Epithelial cell of esophagus (primary cell): ENCODE data around the gene PPP1R15B.

Experiments used
- DNase-seq: peaks from one replicate; pipeline ENCODE4 v3.0.0; 2010; ENCODE audit warnings: low read depth
- H3K4me3 ChIP-seq: 2 replicates; pipeline ENCODE4 v1.5.1; 2011; ENCODE audit warnings: mild to moderate bottlenecking, low read length, control low read depth
- TF ChIP-seq, protein P1 (sequence below): IDR thresholded peaks from 2 replicates; pipeline ENCODE4 v1.5.1; 2011; ENCODE audit warnings: low read depth, mild to moderate bottlenecking, low read length, control low read depth, inconsistent platforms; ENCODE audit not compliant: insufficient read depth; ENCODE audit errors: missing control alignments

Gene PPP1R15B

DNA sequence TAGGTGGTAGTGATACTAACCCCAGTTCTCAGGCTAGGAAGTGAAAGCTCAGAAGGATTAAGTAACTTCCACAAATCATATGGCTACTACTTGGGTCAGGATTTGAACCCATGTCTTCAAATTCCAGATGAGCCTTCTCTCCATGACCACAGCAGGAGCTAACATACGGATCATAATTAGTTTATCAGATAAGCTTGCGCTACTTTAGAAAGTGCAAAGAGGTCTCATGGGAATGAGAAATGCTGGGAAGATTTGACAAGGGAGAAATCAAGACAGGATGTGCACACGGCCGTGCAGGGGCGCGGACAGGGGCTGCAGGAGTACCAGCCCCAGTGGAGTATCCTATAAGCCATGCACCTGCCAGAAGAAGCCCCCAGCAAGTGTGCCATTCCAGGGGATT is 57.0 kb downstream of the PPP1R15B start:
- DNase-seq = no peak
- TF ChIP-seq, protein P1, sequence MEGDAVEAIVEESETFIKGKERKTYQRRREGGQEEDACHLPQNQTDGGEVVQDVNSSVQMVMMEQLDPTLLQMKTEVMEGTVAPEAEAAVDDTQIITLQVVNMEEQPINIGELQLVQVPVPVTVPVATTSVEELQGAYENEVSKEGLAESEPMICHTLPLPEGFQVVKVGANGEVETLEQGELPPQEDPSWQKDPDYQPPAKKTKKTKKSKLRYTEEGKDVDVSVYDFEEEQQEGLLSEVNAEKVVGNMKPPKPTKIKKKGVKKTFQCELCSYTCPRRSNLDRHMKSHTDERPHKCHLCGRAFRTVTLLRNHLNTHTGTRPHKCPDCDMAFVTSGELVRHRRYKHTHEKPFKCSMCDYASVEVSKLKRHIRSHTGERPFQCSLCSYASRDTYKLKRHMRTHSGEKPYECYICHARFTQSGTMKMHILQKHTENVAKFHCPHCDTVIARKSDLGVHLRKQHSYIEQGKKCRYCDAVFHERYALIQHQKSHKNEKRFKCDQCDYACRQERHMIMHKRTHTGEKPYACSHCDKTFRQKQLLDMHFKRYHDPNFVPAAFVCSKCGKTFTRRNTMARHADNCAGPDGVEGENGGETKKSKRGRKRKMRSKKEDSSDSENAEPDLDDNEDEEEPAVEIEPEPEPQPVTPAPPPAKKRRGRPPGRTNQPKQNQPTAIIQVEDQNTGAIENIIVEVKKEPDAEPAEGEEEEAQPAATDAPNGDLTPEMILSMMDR = no peak
- H3K4me3 ChIP-seq = no peak overlapping the region
